Transverse colon (tissue), 4 donors: ENCODE results near the gene ILF3.

ENCODE experiments used
- CTCF ChIP-seq, 5 experiments: fragments of 200-600 bp in 3 of 5; fragments of 450-650 bp in 2 of 5; sonication (generic) in 3 of 5; IDR thresholded peaks; 1 replicate in 2 of 5; 2 replicates in 3 of 5; pipeline ENCODE4 v1.5.1; 2016 to 2017; ENCODE audit warnings: antibody characterized with exemption in 5 of 5, inconsistent platforms in 3 of 5, mild to moderate bottlenecking in 2 of 5, moderate library complexity in 1 of 5
- EP300 ChIP-seq: sonication (generic); formaldehyde crosslinking; IDR thresholded peaks from one replicate; pipeline ENCODE4 v1.6.1; 2017; ENCODE audit warnings: antibody characterized with exemption, low read depth
- POLR2A ChIP-seq: fragments of 450-650 bp; IDR thresholded peaks from one replicate; pipeline ENCODE4 v1.6.1; 2016; ENCODE audit warnings: antibody characterized with exemption, mild to moderate bottlenecking, moderate library complexity
- POLR2AphosphoS5 ChIP-seq, 3 donors: sonication (generic); formaldehyde crosslinking; IDR thresholded peaks; one replicate each; pipeline ENCODE4 v1.6.1; 2016; ENCODE audit warnings: antibody characterized with exemption in 3 of 3

- TF ChIP-seq CTCF (IDR thresholded peaks at IDR 0.05) = no peak
- TF ChIP-seq POLR2A = no peak
- TF ChIP-seq POLR2AphosphoS5 (IDR thresholded peaks at IDR 0.05) = no peak
- no peak for TF ChIP-seq EP300
Measured at GRCh38 chr19:10642473-10643171, 11.5 kb upstream of the ILF3 start.
